HG02798 (cell line): Measurements from ENCODE around the gene VPS13D.
A peak's percentile ranks its signal among the peaks of the same experiment; 100 is the strongest.
"Not testable (repeated sequence)": the region's sequence is repeated elsewhere in the genome, so short reads cannot be mapped to it uniquely, and the experiment has no call there.

ENCODE experiments used
- ATAC-seq: cut with Tn5 transposase; IDR thresholded peaks from one replicate; pipeline ENCODE4 v1.9.1; 2021; ENCODE audit warnings: mild to moderate bottlenecking; ENCODE audit not compliant: unreplicated experiment, poor library complexity

VPS13D gene

GRCh38 chr1:12438349-12438924, 208.6 kb downstream of the VPS13D start:
- peak; percentile 43 for ATAC-seq

GRCh38 chr1:12439073-12439472, 209.2 kb downstream of the VPS13D start:
- no peak for ATAC-seq

- no peak for ATAC-seq
Measured at GRCh38 chr1:12441414-12442105, 211.7 kb downstream of the VPS13D start.

GRCh38 chr1:12442217-12442616, 212.4 kb downstream of the VPS13D start:
- no peak for ATAC-seq

GRCh38 chr1:12443151-12443550, 213.3 kb downstream of the VPS13D start:
- no peak for ATAC-seq

GRCh38 chr1:12444329-12444841, 214.6 kb downstream of the VPS13D start:
- ATAC-seq = no peak

- no peak for ATAC-seq
Measured at GRCh38 chr1:12445257-12445656, 215.4 kb downstream of the VPS13D start.

GRCh38 chr1:12446593-12446992, 216.8 kb downstream of the VPS13D start:
- no peak for ATAC-seq

- no peak for ATAC-seq
Measured at GRCh38 chr1:12447307-12447706, 217.5 kb downstream of the VPS13D start.

- ATAC-seq = no peak
Measured at GRCh38 chr1:12447849-12448312, 218.1 kb downstream of the VPS13D start.

- ATAC-seq = no peak
Measured at GRCh38 chr1:12448746-12449177, 218.9 kb downstream of the VPS13D start.

- no peak for ATAC-seq
Measured at GRCh38 chr1:12450090-12450755, 220.4 kb downstream of the VPS13D start.

- no peak for ATAC-seq
Measured at GRCh38 chr1:12450756-12451559, 221.1 kb downstream of the VPS13D start.

GRCh38 chr1:12451560-12451900, 221.7 kb downstream of the VPS13D start:
- ATAC-seq = no peak

- ATAC-seq = no peak
Measured at GRCh38 chr1:12452262-12452661, 222.4 kb downstream of the VPS13D start.

- no peak for ATAC-seq
Measured at GRCh38 chr1:12453400-12454343, 223.8 kb downstream of the VPS13D start.

- ATAC-seq = no peak
Measured at GRCh38 chr1:12454406-12455391, 224.9 kb downstream of the VPS13D start.

GRCh38 chr1:12456081-12456480, 226.3 kb downstream of the VPS13D start:
- not testable (repeated sequence) for ATAC-seq
